Measurements from ENCODE around the gene FANCI.

FANCI gene

DNA sequence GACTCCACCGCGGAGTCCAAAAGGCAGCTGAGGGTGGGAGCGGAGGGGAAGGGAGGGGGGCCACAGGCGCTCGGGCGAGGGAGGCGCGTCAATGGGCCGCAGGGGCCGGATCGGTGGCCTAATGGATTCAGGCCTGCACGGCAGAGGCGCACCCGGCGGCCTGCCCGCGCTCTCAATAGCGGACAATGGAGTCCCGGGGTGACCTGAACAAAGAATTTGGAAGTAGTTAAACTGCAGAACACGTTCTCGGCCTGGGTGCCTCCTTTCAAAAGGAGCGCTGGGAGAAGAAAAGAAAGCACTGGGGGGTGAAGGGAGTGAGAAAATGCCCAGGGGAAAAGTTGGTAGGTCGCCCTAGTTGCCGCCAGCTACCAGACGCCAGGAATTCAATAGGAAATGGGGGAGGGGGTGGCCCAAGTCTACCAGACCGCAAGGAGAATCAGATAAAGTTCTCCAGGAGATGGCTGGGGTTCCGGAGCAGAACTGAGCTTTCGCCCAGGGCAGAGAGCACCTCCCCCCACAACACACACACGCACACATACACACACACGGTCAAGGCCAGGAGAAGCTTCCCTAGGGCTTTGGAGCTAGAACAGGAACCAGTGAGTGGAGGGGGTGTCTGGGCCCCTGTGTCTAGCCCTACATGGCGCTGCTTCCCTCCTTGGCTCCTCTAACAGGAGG lies 116.7 kb downstream of the FANCI start:
- no peak for FAIRE-seq
- DNase-seq (ENCODE audit: low spot score) = no peak

GRCh38 chr15:89361451-89362202 lies 117.8 kb downstream of the FANCI start:
- DNase-seq (ENCODE audit: low spot score) = no peak
- FAIRE-seq = no peak

DNA sequence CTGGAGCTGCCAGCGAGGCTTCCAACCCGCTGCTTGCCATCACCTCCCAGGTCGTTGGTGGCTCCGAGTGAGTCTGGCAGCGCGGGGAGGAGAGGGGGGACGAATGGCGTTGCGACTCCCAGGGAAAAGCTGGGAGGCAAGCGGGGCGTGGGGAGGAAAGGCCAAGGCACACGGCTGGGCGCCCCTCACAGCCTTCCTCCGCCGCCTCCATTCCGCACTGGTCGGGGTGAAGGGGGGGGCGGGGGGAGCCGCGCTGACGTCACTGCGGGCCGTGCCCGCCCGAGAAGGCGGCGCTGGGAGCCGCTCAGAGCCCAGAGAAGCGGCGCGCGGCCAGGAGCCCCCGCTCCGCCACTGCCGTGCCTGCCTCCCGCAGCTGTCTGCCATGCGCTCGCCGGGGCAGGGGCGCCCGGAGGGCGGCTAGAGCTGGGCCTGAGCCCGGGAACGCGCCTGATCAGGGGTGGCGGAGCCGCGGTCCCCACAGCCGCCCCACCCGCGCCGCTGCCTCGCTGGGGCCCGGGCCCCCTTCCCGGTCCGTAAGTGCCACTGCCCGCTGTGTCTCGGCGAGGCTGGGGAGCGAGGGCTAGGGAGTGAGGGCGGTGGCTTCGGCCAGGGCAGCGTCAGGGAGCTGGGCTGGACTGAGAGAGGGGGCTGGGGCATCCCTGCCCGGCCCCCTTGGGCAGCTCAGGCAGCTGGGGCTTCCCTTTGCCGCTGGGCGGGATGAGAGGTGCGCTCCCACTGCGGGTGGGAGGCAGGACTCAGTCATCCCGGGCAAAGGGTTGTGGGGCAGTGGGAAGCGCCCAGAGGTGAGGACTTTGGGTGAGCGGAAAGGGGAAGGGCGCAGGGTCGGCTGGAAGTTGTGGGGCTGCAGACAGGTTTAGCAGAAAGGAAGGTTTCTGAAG lies 118.7 kb downstream of the FANCI start:
- FAIRE-seq (no peak), DNase-seq (ENCODE audit: low spot score) (no peak)

- no peak for FAIRE-seq
- DNase-seq (ENCODE audit: low spot score) = no peak
These were observed 119.4 kb downstream of the FANCI start for GRCh38 chr15:89363133-89363532.

- DNase-seq (ENCODE audit: low spot score) (no peak), FAIRE-seq (no peak)
These were observed 120.0 kb downstream of the FANCI start for GRCh38 chr15:89363770-89364169.

DNA sequence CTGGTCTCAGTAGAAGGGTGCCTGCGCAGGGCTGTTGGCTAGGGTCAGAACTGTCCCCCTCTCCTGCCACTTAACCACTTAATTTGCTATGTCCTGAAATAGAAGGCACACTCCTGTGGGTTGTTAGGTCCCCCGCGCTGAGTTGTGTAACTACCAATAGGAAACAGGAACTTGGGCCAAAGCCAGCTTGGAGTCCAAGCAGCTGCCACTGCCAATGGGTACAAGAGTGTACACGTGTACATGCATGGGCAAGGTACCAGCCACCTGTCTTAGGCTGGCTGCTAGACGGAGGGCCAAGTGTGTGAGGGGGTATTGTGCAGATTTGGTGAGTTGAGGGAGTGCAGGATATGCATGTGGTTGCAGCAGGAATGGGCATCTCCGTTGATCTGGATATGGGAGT lies 120.6 kb downstream of the FANCI start:
- FAIRE-seq = no peak
- no peak for DNase-seq (ENCODE audit: low spot score)

DNA sequence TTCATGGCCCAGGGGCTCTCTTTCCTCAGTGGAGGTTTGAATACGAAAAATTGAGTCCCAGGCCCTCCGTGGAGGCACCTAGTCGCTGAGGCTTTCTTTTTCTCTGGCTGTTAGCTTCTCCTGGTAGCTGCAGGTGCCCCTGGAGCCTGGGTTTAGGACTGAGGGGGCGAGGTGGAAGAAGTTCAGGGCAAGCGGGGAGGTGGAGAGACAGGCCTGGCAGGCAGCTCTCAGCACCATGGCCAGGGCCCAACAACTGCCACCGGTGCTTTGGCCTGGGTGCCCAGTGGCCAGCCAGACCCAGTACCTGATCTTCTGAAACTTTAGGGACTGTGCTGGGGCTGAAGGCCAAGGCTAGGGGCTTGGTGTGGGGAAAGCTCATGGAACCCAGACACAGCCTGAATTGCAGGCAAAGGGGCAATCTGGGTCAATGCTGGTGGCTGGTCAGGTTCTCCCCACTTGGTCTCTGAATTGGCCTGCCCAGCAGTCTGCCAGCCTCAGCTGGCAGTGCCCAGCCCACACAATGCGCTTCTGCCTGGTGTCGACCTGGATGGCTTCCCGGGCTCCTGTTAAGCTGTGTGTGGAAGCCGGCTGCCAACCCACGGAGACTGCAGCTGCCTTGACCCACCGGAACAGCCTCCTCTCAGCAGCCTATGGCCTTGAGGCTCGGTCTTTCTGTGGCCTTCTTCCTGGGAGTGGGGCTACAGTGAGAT lies 121.1 kb downstream of the FANCI start:
- no peak for FAIRE-seq
- DNase-seq (ENCODE audit: low spot score) = no peak

GRCh38 chr15:89365462-89366065 lies 121.8 kb downstream of the FANCI start:
- FAIRE-seq = no peak
- no peak for DNase-seq (ENCODE audit: low spot score)
